Measurements from ENCODE around the gene DLG5.

The DLG5 gene

GRCh38 chr10:77865580-77866324 lies 60.8 kb downstream of the DLG5 start:
- no peak for DNase-seq (ENCODE audit: low read depth)

DNA sequence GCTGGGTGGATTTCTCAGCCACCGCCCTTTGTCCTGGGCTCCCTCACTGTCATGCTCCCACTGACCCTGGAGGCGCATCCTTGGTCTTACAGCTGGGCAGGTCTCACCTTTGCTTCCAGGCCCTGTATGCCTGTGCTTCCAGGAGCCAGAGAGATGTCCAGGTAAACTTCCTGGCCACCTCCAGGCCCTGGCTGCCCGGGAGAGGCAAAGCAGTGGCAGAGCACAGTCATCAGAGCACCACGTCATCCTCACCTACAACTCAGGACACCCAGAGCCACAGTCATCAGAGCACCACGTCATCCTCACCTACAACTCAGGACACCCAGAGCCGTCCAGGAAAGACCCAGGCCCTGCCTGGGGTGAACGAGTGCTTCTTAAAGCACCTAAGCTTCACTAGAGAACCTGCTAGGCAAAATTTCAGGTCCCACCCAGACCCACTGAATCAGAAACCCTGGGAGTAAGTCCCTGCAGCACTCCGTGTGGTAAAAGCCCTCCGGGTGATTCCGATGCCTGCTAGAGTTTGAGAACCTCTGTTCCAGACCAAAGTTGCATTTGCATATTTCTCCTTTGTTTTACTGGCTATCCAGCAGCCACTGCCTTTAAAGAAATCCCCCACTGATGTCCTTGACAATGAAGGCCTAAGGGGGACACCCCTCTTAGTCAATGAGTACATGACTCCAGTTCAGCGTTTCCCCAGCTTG lies 62.3 kb downstream of the DLG5 start:
- no peak for DNase-seq (ENCODE audit: low read depth)

DNA sequence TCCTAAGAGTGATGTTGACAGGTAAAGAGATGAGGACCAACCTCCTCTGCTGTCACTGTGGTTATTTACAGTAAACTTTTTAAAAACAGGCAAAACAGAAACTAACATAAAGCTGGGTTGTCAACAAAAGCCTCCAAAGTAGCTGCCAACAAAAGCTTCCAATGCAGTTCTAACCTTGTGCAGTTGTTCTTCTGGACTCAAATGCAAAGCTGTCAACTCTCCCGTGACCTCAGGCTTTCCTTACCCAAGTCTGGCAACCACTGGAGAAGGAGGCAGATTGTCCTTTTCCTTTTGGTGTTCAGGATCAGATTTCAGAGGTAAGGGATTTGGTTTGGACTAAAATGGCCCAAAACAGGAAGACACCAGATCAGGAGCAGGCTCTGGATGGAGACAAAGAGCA lies 63.1 kb downstream of the DLG5 start:
- DNase-seq (ENCODE audit: low read depth) = no peak

- no peak for DNase-seq (ENCODE audit: low read depth)
These were observed 64.0 kb downstream of the DLG5 start for GRCh38 chr10:77862595-77862994.

DNA sequence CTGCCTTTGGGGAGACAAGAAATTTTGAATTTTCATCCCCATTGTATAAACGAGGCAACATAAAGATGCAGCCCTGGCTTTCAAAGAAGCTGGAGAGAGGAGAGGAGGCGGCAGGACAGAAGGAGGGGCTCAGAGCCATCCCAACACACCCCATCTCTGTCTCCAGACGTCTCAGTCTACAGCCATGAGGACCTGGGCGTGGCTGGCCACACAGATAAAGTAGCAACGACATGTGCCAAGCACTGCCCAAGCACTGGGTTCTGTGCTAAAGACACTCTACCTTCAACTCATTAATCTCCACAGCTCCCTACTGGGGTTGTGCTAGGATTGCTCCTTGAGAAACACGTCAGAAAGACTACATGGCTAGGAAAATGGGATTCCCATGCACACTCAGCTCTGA lies 65.2 kb downstream of the DLG5 start:
- no peak for DNase-seq (ENCODE audit: low read depth)

DNA sequence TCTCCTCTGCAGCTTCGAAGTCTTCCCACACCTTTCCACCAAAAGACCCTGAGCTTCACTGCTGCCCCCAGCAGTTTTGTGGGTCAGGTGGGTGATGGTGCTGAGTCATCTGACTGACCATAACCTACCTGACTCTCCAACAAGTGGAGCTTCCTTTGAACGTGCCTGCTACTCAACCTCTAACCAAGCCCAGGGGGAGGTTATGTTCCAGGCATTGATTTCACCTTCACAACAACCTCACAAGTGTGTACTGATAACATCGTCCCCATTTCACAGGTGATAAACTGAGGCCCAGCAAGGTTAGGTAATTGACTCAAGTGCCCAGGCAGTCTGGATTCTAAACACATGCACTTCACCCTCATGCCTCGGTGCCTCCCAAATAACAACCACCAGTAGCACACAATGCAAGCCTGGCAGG lies 66.7 kb downstream of the DLG5 start:
- no peak for DNase-seq (ENCODE audit: low read depth)

DNA sequence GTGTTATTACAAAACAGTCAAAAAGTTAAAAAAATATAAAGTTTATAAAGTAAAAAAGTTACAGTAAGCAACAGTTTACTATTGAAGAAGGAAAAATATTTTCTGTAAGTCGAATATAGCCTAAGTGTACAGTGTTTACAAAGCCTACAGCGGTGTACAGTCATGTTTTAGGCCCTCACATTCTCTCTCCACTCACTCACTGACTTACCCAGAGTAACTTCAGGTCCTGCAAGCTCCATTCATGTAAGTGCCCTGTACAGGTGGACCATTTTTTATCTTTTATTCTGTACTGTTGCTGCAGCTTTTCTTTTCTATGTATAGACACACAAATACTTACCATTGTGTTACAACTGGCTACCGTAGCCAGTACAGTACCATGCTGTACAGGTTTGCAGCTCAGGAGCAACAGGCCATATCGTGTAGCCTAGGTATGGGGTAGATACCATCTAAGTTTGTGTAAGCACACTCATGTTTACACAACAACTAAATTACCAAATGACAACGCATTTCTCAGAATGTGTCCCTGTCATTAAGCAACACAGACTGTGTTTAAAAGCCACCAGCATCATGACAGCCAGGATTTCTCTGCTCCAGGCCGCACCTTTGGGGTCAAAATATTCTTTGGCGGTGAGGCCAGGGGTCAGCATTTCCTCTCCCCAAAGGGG lies 67.2 kb downstream of the DLG5 start:
- no peak for DNase-seq (ENCODE audit: low read depth)

GRCh38 chr10:77857272-77857671 lies 69.3 kb downstream of the DLG5 start:
- DNase-seq (ENCODE audit: low read depth) = no peak

DNA sequence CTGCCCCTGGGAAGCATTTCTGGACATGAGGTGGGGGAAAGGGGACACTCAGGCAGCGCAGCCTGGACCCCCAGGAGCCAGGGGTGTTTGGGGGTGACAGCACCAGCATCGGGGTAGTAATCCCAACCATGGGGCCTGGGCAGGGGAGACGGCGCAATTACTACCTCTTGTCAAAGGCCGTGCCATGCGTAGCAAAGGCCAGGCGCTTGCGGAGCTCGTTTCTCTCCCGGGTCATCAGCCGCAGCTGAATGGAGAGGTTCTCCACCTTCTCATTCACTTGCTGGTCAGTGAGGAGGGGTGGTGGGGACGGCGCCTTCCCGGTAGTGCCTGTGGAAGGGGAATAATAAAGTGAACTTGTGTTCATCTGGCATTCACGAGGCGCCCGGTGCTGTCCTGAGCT lies 70.0 kb downstream of the DLG5 start:
- DNase-seq (ENCODE audit: low read depth) = no peak

GRCh38 chr10:77855404-77856155 lies 71.0 kb downstream of the DLG5 start:
- no peak for DNase-seq (ENCODE audit: low read depth)

DNA sequence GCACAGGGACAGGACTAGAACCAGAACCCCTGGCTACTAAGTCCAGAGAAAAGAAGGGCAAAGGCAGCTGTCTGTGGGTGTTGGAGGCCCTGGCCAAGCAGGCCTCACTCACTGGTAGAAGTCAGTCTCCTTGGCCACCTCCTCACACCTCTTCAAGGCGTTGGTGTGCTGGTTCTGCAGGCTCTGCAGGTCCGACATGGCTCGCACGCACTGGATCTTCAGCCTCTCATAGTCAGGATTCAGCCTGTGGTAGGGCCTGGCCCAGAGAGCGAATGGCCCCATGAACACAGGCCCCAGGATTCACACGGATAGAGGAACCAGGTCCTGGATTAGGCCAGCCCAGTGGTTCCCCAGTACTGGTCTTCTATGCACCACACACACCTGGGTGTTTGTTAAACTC lies 72.4 kb downstream of the DLG5 start:
- DNase-seq (ENCODE audit: low read depth) = no peak

DNA sequence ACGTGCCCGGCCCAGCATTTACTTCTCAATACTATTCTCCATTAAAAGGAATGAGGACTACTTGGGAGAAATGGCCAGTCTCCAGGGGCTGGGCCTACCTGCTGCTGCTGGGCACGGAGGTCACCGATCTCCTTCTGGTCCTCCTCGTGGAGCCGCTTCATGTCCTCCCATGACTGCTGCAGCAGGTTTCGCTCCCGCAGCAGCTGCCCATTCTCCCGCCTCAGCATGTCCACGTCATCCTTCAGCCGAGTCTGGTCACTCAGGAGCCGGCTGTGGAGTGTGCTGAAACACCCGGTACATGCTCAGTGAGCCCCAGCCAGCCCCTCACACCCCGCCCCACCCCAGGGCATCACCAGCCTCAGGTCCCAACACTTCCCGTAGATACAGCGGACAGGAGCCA lies 73.3 kb downstream of the DLG5 start:
- no peak for DNase-seq (ENCODE audit: low read depth)

GRCh38 chr10:77850620-77851231 lies 75.8 kb downstream of the DLG5 start:
- DNase-seq (ENCODE audit: low read depth) = no peak

DNA sequence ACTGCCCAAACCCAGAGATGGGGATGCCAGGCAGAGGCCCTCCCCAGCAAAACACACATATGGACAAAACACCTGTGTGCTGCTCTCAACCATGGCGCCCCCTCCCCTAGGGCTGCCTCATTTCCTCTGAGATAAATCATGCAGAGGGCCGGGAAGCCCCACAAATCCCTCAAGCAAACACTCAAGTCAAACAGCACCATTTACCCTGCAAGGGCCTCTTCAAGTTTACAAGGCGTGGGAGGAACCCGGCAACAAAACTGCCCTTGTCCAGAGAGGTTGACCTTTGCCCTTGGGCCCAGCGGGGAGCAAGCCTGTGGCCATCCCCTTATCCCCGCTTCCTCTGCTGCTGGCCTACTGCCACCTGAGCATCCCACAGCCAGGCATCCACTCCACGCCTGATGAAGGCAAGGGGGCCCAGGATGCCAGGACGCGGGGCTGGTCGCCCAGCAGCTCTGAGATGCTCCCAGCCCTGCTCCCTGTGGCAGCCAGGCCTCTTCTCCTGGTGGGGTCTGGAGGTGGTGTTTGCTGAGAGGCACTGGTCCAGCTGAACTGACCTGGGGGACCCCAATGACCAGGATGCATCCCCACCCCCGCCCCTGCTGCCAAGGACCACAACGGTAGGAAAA lies 77.4 kb downstream of the DLG5 start:
- DNase-seq (ENCODE audit: low read depth) = no peak

- peak; percentile 29 for DNase-seq (ENCODE audit: low read depth)
These were observed 79.7 kb downstream of the DLG5 start for GRCh38 chr10:77846718-77847311.

DNA sequence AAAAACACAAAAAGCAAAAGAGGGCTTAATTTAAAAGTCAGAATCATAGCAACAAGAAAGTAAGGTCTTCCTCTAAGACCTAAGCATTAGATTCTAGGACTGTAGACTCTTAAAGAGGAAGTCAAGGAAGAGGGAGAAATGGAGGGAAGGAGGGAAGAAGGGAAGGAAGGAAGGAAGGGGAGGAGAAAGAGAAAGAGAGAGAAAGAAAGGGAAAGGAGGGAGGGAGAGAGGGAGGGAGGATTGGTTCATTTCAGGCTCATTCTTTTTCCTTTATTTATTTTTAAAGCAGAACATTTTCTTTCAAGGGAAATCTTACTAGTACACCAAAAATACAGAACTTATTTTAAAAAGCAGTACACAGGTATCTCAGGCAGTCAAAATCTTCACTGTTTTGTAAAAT lies 81.1 kb downstream of the DLG5 start:
- no peak for DNase-seq (ENCODE audit: low read depth)

- DNase-seq (ENCODE audit: low read depth) = no peak
These were observed 81.7 kb downstream of the DLG5 start for GRCh38 chr10:77844713-77845445.

GRCh38 chr10:77844177-77844576 lies 82.4 kb downstream of the DLG5 start:
- DNase-seq (ENCODE audit: low read depth) = no peak

GRCh38 chr10:77843264-77843663 lies 83.3 kb downstream of the DLG5 start:
- DNase-seq (ENCODE audit: low read depth) = no peak

DNA sequence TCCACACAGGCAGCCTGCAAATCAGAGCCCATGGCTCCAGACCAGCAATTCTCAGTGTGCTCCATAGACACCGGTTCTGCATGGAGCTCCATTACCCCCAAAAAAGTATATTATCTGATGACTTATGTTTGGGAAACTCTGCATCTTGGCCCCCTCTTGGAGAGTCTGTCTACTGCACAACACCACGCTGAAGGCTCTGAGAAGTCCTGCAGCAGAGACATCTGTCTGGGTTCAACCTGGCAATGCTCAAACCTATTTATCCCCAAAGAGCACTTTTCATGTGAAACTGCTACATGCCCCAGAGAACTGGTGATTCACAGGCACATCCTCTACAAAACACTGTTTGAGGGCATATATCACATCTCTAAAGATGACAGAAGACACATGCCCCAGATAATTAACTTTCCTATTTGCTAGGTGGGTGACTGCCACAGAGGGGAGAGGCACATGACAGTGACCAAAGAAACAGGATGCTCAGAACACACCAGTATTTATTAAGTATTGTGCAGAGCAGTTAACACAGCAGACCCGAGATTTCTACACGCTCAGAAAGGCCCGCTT lies 83.8 kb downstream of the DLG5 start:
- no peak for DNase-seq (ENCODE audit: low read depth)

Measured in stimulated activated CD8-positive, alpha-beta memory T cell treated with anti-CD3 and anti-CD28 coated beads, Interleukin-12 subunit alpha, Interleukin-12 subunit beta, amount 100 ng/mL, for 4 hours (primary cell).